Stomach (tissue), 4 donors: ENCODE data around the gene EIF4A2.

Experiments
- EP300 ChIP-seq: sonication (generic); formaldehyde crosslinking; IDR thresholded peaks from one replicate; pipeline ENCODE4 v1.6.1; 2017; ENCODE audit warnings: antibody characterized with exemption
- POLR2A ChIP-seq, 4 donors: fragments of 450-650 bp; IDR thresholded peaks; one replicate each; pipeline ENCODE4 v1.6.1; 2016; ENCODE audit warnings: antibody characterized with exemption in 4 of 4, control low read depth in 2 of 4, mild to moderate bottlenecking in 1 of 4, moderate library complexity in 1 of 4
- POLR2AphosphoS5 ChIP-seq, 3 donors: sonication (generic); formaldehyde crosslinking; IDR thresholded peaks; one replicate each; pipeline ENCODE4 v1.6.1; 2016; ENCODE audit warnings: antibody characterized with exemption in 3 of 3
- TF ChIP-seq, protein P1 (sequence below), 7 experiments: fragments of 450-650 bp in 4 of 7; fragments of 200-600 bp in 3 of 7; sonication (generic) in 3 of 7; IDR thresholded peaks; one replicate each; pipeline ENCODE4 v1.5.1; 2016 to 2019; ENCODE audit warnings: antibody characterized with exemption in 7 of 7, control low read depth in 2 of 7, mild to moderate bottlenecking in 1 of 7

DNA sequence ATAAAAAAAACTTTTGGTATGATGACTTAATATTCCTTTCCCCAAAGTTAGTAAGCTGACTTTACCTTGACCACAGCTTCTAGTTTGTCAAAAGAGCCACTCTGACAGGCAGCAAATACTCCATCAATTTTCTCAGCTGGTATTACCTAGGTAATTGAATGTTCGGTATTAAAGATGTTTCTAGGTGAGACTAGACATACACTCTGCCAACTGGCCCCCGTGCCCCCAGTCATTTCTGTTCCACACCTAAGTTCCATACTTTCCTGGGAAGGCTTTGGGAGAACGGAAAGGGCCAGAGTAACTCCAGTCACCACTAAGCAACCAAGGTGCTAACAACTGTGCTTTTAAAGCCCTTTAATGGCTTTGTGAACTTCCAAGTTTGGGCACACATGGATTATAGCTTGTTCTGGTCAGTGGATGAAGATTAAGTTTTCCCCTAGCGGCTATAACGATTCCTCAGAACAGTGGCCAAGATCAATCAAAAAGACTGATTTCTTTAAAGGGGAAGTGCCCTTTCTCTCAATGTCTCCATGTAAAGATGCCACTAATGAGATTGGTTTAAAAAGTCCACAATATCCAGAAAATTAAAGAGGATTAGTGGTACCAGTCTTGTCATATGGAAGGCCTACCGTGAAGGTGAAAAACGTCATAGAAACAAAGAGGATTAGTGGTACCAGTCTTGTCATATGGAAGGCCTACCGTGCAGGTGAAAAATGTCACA is 7.0 kb downstream of the EIF4A2 start:
- TF ChIP-seq, protein P1, sequence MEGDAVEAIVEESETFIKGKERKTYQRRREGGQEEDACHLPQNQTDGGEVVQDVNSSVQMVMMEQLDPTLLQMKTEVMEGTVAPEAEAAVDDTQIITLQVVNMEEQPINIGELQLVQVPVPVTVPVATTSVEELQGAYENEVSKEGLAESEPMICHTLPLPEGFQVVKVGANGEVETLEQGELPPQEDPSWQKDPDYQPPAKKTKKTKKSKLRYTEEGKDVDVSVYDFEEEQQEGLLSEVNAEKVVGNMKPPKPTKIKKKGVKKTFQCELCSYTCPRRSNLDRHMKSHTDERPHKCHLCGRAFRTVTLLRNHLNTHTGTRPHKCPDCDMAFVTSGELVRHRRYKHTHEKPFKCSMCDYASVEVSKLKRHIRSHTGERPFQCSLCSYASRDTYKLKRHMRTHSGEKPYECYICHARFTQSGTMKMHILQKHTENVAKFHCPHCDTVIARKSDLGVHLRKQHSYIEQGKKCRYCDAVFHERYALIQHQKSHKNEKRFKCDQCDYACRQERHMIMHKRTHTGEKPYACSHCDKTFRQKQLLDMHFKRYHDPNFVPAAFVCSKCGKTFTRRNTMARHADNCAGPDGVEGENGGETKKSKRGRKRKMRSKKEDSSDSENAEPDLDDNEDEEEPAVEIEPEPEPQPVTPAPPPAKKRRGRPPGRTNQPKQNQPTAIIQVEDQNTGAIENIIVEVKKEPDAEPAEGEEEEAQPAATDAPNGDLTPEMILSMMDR (IDR thresholded peaks at IDR 0.05), result no peak
- TF ChIP-seq EP300, result no peak
- TF ChIP-seq POLR2A (IDR thresholded peaks at IDR 0.05), result no peak
- TF ChIP-seq POLR2AphosphoS5 (IDR thresholded peaks at IDR 0.05), result peak in 1 of 3 donors; percentile 14
